EL (cell line): Measurements from ENCODE around the gene MTMR10.

Experiments used
- DNase-seq: peaks from one replicate; pipeline ENCODE4 v3.0.0-alpha.2; 2016

Gene MTMR10

GRCh38 chr15:30956216-30957124, 35.0 kb downstream of the MTMR10 start:
- DNase-seq = peak; percentile 61

GRCh38 chr15:30954674-30955073, 36.8 kb downstream of the MTMR10 start:
- DNase-seq = peak; percentile 26

- peak; percentile 95 for DNase-seq
These were observed 37.6 kb downstream of the MTMR10 start for GRCh38 chr15:30953731-30954378.

DNA sequence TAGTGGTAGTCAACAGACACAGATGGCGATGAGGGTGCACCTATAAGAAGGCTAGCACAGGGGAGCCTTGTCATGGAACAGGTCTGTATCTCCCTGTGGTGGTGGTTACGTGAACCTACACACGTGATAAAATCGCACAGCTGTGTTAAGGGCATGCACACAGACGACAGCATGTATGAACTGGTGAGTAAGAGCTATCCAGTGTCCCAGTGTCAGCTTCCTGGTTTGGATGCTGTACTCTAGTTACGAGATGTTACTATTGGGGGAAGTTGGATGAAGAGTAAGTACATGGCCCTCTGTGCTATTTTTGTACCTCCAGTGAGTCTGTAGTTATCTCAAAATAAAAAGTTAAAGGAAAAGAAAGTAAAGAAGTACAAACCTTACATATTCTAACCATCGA, 38.2 kb downstream of the MTMR10 start:
- no peak for DNase-seq

DNA sequence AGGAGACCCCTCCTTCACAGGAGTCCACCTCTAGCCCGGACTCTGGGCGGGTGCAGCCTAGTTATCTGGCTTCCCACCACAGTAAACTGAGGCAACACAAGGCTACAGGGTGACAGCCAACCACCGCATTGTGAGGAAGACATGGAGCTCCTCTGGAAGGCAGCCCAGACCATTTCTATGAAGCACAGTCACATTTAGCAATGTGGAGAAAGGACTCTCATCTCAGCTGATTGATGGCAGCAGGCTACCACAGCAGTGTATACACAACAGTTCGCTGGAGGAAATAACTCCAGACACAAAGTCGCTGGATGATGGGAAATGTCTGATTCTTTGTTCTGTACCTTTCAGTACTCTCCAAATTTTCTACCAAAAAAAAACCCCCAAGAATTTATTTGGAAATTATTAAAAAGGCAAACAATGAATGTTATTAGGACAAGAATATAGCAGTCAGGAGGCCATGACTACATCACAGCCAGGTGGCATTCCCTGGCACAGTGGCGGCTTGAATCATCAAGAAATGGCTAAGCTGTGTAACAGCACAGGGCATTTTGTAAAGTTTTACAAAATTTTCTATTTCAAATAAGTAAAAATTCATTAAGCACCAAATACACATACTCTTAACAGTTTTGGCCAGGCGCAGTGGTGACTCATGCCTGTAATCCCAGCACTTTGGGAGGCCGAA, 47.6 kb downstream of the MTMR10 start:
- no peak for DNase-seq

- no peak for DNase-seq
These were observed 49.9 kb downstream of the MTMR10 start for GRCh38 chr15:30941520-30941919.

DNA sequence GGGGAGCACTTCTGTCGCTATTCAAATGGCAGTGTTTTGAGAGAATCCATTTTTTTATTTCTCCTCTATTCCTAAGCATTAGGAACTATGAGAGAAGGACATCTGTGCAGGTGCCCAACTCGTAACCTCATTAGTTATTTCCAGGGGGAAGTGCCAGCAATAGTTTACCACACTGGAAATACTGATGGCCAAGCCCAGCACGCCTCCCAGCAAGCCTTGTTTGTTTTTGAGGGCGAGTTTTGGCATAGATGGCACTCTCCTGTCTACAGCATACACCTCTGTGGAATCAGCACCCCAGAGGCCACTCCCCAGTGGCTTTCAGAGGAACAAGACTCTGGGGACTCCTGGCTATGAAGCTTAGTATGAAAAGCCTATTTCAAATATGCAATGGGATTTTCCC, 51.1 kb downstream of the MTMR10 start:
- DNase-seq = no peak

DNA sequence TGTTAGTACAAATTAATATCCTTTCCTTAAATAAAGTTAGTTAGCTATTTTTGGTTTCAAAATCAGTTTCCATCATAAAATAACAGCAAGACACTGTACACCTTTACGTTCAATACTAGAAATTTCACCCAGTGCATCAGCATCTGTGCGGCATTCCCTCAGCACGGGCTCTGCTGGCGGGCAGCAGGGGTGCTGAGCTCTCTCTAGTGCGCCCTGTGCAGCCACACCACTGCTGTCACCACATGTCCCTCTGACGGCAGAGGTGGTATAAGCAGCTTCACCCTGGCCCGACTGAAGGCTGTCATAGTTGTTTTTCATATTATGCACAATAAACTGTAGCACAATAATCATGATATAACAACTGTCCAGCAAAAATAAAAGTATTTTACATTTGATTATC, 52.3 kb downstream of the MTMR10 start:
- no peak for DNase-seq

- no peak for DNase-seq
These were observed 58.1 kb downstream of the MTMR10 start for GRCh38 chr15:30933293-30933692.

DNA sequence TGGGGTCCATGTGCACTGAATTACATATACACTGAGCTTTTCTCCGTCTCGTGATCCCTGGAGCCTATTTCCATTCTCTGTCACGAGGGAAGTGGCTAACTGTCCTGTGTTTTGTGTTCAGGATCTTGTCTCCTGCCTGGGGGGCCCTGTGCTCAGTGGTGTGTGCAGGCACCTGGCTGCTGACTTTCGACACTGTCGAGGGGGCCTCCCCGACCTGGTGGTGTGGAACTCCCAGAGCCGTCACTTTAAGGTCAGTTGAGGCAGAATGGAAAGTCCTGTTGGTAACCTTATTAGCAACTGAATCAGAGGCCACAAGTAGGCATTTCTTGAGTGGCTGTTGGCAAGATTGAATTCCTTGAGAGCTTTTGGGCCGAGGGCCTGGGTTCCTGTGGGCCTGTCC, 61.0 kb downstream of the MTMR10 start:
- DNase-seq = no peak

GRCh38 chr15:30929982-30930381, 61.4 kb downstream of the MTMR10 start:
- DNase-seq = no peak

DNA sequence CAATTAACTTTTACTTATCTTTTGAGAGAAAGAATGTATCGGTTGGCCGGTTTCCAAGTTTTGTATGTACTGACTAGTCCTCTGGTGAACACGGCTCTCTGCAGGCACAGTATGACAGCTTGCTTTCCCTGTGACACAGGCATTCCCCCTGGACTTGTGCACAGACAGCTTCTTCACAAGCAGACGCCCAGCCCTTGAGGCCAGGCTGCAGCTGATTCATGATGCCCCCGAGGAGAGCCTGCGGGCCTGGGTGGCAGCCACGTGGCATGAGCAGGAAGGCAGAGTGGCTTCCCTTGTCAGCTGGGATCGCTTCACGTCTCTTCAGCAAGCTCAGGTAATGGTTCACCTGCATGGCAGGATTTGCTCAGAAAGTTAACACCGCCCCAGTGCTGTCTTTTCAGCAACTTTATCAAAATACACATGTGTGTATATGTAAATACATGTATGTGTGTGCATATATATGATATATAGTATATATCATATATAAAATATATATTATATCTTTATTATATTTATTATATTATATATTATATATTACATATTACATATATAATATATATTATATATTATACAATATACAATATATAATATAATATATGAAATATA, 62.3 kb downstream of the MTMR10 start:
- DNase-seq = peak; percentile 13

GRCh38 chr15:30928076-30928475, 63.4 kb downstream of the MTMR10 start:
- no peak for DNase-seq

DNA sequence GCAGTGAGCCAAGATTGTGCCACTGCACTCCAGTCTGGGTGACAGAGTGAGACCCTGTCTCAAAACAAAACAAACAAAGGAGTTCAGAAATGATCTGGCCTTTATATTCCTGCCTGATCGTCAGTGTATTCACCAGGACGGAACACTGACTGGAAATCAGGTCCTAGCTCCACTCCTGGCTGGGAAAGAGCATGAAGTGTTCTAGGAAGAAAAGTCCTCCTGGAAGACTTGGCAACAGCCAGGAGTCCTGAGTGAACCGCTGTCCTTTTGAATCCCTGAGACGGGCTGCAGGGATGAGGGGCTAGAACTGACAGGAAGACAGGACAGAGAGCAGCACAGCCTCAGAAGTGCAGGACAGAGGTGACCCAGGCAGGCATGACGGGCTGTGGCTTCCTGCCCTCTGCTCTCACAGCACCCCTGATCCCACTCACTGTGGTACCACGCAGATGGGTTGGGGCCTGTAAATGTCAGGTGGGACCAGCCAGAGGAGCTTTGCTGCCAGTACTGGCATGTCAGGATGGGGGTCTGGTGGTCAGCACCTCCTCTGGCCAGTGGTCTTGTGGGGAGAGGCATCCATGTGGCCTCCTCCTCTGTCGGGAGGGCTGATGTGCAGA, 64.2 kb downstream of the MTMR10 start:
- DNase-seq = no peak

DNA sequence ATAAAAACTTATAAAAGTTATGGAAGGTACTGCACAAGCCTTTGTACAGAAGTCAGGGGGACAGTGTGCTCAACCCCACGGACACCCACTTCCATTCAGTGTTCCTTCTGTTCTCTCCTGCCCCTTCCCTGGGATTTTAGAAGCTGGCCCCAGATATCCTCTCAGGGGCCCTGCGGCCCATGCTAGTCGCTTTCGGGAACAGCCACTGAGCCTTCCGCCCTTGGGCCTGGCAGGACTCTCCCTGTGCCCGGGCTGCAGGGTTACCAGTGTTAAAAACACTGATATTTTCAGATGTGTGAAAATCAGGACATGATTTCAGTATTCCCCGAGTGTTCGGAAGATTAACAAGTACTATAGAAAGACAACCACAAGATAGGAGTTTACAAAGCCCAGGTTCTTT, 65.3 kb downstream of the MTMR10 start:
- no peak for DNase-seq

DNA sequence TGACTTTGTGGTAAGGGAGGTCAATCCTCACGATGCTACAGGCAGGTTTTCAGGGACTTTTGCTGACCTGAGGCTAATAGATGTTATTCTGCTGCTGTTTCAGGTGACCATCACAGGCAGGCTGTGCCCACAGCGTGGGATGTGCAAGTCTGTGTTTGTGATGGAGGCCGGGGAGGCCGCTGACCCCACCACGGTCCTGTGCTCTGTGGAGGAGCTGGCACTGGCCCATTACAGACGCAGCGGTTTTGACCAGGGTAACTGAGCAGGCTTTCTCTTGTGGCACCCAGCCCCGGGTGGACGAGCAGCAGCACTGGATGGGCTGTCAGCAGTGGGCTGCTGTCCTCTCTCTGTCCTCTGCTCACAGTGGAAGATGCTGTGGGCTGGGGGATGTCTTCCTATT, 65.7 kb downstream of the MTMR10 start:
- no peak for DNase-seq

GRCh38 chr15:30924353-30924752, 67.1 kb downstream of the MTMR10 start:
- peak; percentile 62 for DNase-seq

- DNase-seq = no peak
These were observed 68.0 kb downstream of the MTMR10 start for GRCh38 chr15:30923429-30923828.

- peak; percentile 53 for DNase-seq
These were observed 68.7 kb downstream of the MTMR10 start for GRCh38 chr15:30922480-30923311.

GRCh38 chr15:30921781-30922479, 69.5 kb downstream of the MTMR10 start:
- no peak for DNase-seq

DNA sequence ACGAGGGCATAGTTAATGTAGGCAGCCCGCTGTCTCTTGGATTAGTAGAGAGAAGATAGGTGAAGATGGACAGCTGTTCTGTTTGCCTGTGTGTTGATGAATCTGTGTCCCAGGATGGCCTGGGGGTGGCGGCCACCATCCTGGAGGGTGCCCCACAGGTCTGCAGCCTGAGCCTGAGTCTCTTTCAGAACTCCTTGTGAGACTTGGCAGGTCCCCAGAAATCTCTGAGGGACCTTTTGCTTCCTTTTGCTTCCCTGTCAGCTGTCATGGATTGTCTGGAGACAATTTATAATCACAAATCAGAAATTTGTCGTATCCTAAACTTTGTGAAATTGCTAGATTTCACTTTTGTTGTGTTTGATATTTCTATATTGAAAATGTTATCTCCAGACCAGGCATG, 70.3 kb downstream of the MTMR10 start:
- DNase-seq = no peak
